WTC11 (cell line): ENCODE results near the gene LRRC4B. TPM values are rescaled to one million over a fixed set of nuclear protein-coding genes. Genes with fewer than 3 reads are reported as not detected.

Experiments
- ATAC-seq: fragments of 200-7000 bp; cut with Tn5 transposase; 2 replicates; pipeline ENCODE4 v1.10.0; 2021; ENCODE audit warnings: mild to moderate bottlenecking, moderate library complexity
- CTCF ChIA-PET: fragments of 300-600 bp; sonication (Branson Sonifier 250); formaldehyde crosslinking; loops from one replicate; lab custom pipeline; 2021; ENCODE audit warnings: antibody characterized with exemption; lab: Charles Lee
- POLR2A ChIA-PET: fragments of 350-600 bp; sonication (Branson Sonifier 250); formaldehyde crosslinking; loops from one replicate; lab custom pipeline; 2021; ENCODE audit warnings: antibody characterized with exemption; lab: Charles Lee
- DNase-seq: peaks from one replicate; pipeline ENCODE4 v3.0.0; 2021; ENCODE audit warnings: low spot score
- H3K27ac Mint-ChIP-seq: 2 replicates; pipeline ENCODE4 v1.8.0; 2021; ENCODE audit warnings: mixed read lengths
- H3K27me3 Mint-ChIP-seq: 2 replicates; pipeline ENCODE4 v1.8.0; 2021; ENCODE audit warnings: low read depth, mild to moderate bottlenecking, moderate library complexity, mixed read lengths
- H3K36me3 Mint-ChIP-seq: 2 replicates; pipeline ENCODE4 v1.8.0; 2021; ENCODE audit warnings: mixed read lengths
- H3K4me1 Mint-ChIP-seq: 2 replicates; pipeline ENCODE4 v1.8.0; 2022; ENCODE audit warnings: mixed read lengths
- H3K4me3 Mint-ChIP-seq: 2 replicates; pipeline ENCODE4 v1.8.0; 2021; ENCODE audit warnings: mild to moderate bottlenecking, moderate library complexity, mixed read lengths
- H3K9me3 Mint-ChIP-seq: 2 replicates; pipeline ENCODE4 v1.8.0; 2021; ENCODE audit warnings: mixed read lengths
- ARID4B ChIP-seq: sonication (generic); formaldehyde crosslinking; IDR thresholded peaks from 2 replicates; pipeline ENCODE4 v1.8.0; 2023; ENCODE audit warnings: missing genetic modification reagents, mild to moderate bottlenecking, borderline replicate concordance
- ATF1 ChIP-seq: sonication (generic); formaldehyde crosslinking; IDR thresholded peaks from 2 replicates; pipeline ENCODE4 v1.8.1; 2023; ENCODE audit warnings: mild to moderate bottlenecking, moderate library complexity, missing genetic modification reagents
- CREB1 ChIP-seq: sonication (generic); formaldehyde crosslinking; IDR thresholded peaks from 2 replicates; pipeline ENCODE4 v1.8.0; 2023; ENCODE audit warnings: mild to moderate bottlenecking, missing genetic modification reagents
- ERG ChIP-seq: fragments of 250-450 bp; sonication (Bioruptor Pico); IDR thresholded peaks from 2 replicates; pipeline ENCODE4 v1.8.0; 2021; ENCODE audit warnings: mild to moderate bottlenecking
- ETV6 ChIP-seq: sonication (generic); formaldehyde crosslinking; IDR thresholded peaks from 2 replicates; pipeline ENCODE4 v1.8.1; 2022; ENCODE audit warnings: mild to moderate bottlenecking, missing genetic modification reagents
- GABPB1 ChIP-seq: sonication (generic); formaldehyde crosslinking; IDR thresholded peaks from 2 replicates; pipeline ENCODE4 v1.8.1; 2023; ENCODE audit warnings: mild to moderate bottlenecking, missing genetic modification reagents
- JAZF1 ChIP-seq: fragments of 250-450 bp; sonication (Bioruptor Pico); IDR thresholded peaks from 2 replicates; pipeline ENCODE4 v1.9.0; 2021; ENCODE audit warnings: moderate library complexity, mild to moderate bottlenecking, inconsistent platforms
- KAT7 ChIP-seq: sonication (generic); formaldehyde crosslinking; IDR thresholded peaks from 2 replicates; pipeline ENCODE4 v1.8.1; 2023; ENCODE audit warnings: missing genetic modification reagents, mild to moderate bottlenecking, borderline replicate concordance
- MLX ChIP-seq: sonication (generic); formaldehyde crosslinking; IDR thresholded peaks from 2 replicates; pipeline ENCODE4 v1.8.1; 2023; ENCODE audit warnings: mild to moderate bottlenecking, missing genetic modification reagents, moderate library complexity
- SMAD4 ChIP-seq: sonication (generic); formaldehyde crosslinking; IDR thresholded peaks from 2 replicates; pipeline ENCODE4 v1.8.0; 2022; ENCODE audit warnings: mild to moderate bottlenecking, missing genetic modification reagents
- STAT6 ChIP-seq: sonication (generic); formaldehyde crosslinking; conservative IDR thresholded peaks from 2 replicates; pipeline ENCODE4 v1.8.1; 2023; ENCODE audit warnings: mild to moderate bottlenecking, low read depth, missing genetic modification reagents, moderate library complexity
- ZNF532 ChIP-seq: fragments of 250-450 bp; sonication (Bioruptor Pico); IDR thresholded peaks from 2 replicates; pipeline ENCODE4 v1.9.0; 2021; ENCODE audit warnings: mild to moderate bottlenecking, borderline replicate concordance
- ZSCAN18 ChIP-seq: fragments of 250-450 bp; sonication (Bioruptor Pico); IDR thresholded peaks from 2 replicates; pipeline ENCODE4 v2.1.2; 2022; ENCODE audit warnings: mild to moderate bottlenecking, moderate library complexity
- total RNA-seq: library from RNA; stranded (reverse); gene quantifications from 3 replicates; pipeline ENCODE4 v1.2.3, GENCODE V29; 2021

Gene LRRC4B
- total RNA-seq, 1 experiment from 2014 or later, result 10.0 TPM

GRCh38 chr19:50548191-50549058 is 19.8 kb downstream of the LRRC4B start (continued):
- no peak for TF ChIP-seq MLX (CRISPR knock-in tag)

- CTCF ChIA-PET, result interaction anchor here (1.0 to 2.0 kb wide), 3 partner anchors 9 to 156 kb away, joined by 4 to 22 read pairs (median 17); no protein-coding TSS in a partner anchor
- TF ChIP-seq GABPB1 (CRISPR knock-in tag), result no peak
- TF ChIP-seq ZSCAN18 (CRISPR knock-in tag), result no peak
- TF ChIP-seq ZNF532, result no peak
- TF ChIP-seq ERG, result no peak
- no peak for TF ChIP-seq CREB1 (CRISPR knock-in tag)
- no peak for TF ChIP-seq STAT6 (CRISPR knock-in tag)
- TF ChIP-seq KAT7 (CRISPR knock-in tag), result no peak
- TF ChIP-seq ATF1, result no peak
- TF ChIP-seq ARID4B (CRISPR knock-in tag), result no peak
- no peak for TF ChIP-seq SMAD4 (CRISPR knock-in tag)
- TF ChIP-seq JAZF1, result no peak
- TF ChIP-seq ETV6 (CRISPR knock-in tag), result no peak
- no peak for DNase-seq
- POLR2A ChIA-PET, result interaction anchor here (0.5 kb wide), 1 partner anchor 177 kb away, joined by 7 read pairs; no protein-coding TSS in a partner anchor
- no peaks in the 10 kb centered on the region for H3K9me3 Mint-ChIP-seq
- peaks cover 19% of the 10 kb centered on the region for H3K4me1 Mint-ChIP-seq
- ATAC-seq, result peak; percentile 59
- H3K27ac Mint-ChIP-seq, result no peak overlapping the region
- no peaks in the 10 kb centered on the region for H3K36me3 Mint-ChIP-seq
- H3K27me3 Mint-ChIP-seq, result peaks cover 29% of the 10 kb centered on the region
- no peak overlapping the region for H3K4me3 Mint-ChIP-seq
Measured at GRCh38 chr19:50547385-50548190, 20.6 kb downstream of the LRRC4B start.
